ENCODE data around the gene KRT80. TPM values are rescaled to one million over a fixed set of nuclear protein-coding genes. Genes with fewer than 3 reads are reported as not detected.

Gene KRT80
- total and polyA plus RNA-seq, 2 donors (not counting 3 experiments of a cell fraction or from before 2014, with no cell fraction given) = 13.6 to 23.7 TPM

DNA sequence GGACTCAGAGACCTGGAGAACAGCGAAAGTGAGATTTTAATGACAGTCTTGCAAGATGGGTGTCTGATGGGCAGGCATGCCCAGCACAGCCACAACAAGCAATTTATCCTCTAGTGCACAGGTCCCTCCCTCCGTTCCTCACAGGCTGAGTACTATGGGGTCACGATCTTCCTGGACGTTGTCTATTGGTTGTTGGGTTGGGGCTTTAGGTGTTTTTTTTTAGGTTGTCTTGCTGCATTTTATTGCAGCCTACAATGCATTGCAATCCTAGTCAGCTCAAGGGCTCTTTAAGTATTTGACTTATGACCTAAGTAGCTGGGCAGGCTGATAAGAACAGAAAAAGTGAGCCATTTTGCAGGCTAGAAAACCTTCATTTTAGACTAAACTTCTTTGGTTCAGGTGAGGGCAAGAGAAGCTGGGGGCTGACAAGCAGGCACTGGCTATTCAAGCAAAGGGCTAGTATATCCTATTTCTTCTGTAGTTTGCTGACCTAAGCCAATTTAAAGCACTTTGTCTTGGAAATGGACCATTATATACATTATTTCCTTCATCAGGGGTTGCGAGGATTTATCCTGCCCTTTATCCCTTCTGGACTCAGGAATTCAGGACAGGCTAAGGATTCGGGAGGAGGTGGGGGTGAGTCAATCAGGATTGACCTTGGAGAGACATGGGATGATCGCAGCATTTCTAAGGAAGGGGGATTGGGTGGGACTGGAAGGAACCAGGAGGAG, 47.3 kb upstream of the KRT80 start:
- ChIA-PET CTCF (interaction anchor here (0.7 to 2.8 kb wide), 5 partner anchors 17 to 82 kb away, joined by 3 to 10 read pairs (median 3); no protein-coding TSS in a partner anchor), POLR2A (no interaction called here)
- DNase-seq (ENCODE audit: low read depth, low spot score) = no peak
- Histone ChIP-seq H3K4me2 (ENCODE audit: insufficient read depth, low read length) (no peak overlapping the region), H3K27ac (ENCODE audit: insufficient read depth, low read depth, low read length) (no peak overlapping the region), H3K9me1 (replicated peaks; ENCODE audit: control insufficient read depth, extremely low read depth, insufficient read depth, low read length) (no peaks in the 10 kb centered on the region), H3K36me3 (ENCODE audit: control insufficient read depth in 2 of 2, extremely low read depth in 1 of 2, insufficient read depth in 2 of 2, low read length in 2 of 2) (peaks cover 0 to 5% of the 10 kb centered on the region in 2 experiments), H3K9me3 (replicated peaks; ENCODE audit: control insufficient read depth, insufficient read depth, low read length) (no peaks in the 10 kb centered on the region), H3K79me2 (ENCODE audit: control insufficient read depth, insufficient read depth, low read length) (peaks cover 2% of the 10 kb centered on the region), H3K9ac (replicated peaks; ENCODE audit: extremely low read depth, insufficient read depth, low read length) (no peak overlapping the region), H3K4me3 (replicated peaks in 1 of 3; ENCODE audit: insufficient read depth in 1 of 3, low read depth in 1 of 3, low read length in 3 of 3) (no peak overlapping the region), H2AFZ (ENCODE audit: low read depth, low read length) (no peak overlapping the region), H3K4me1 (ENCODE audit: control insufficient read depth, extremely low read depth, insufficient read depth, low read length) (peaks cover 21% of the 10 kb centered on the region), H3K27me3 (ENCODE audit: control insufficient read depth in 2 of 2, insufficient read depth in 2 of 2, low read length in 2 of 2) (no peaks in the 10 kb centered on the region), H4K20me1 (replicated peaks; ENCODE audit: control insufficient read depth, extremely low read depth, insufficient read depth, low read length) (no peaks in the 10 kb centered on the region)
- dilution Hi-C loops (cut with MboI; ENCODE audit: extremely low pct_ligation_motif_present, low sequenced_read_pairs) (no loop called here), intact Hi-C loops (cut with micrococcal nuclease) (no loop called here)
- TF ChIP-seq CTCF (IDR thresholded peaks at IDR 0.05; ENCODE audit: extremely low read depth in 1 of 2, insufficient read depth in 1 of 2, low read depth in 1 of 2, low read length in 2 of 2) (no peak), GATA2 (IDR thresholded peaks at IDR 0.05; ENCODE audit: insufficient read depth, insufficient read length, low read depth, low read length) (no peak), POLR2A (IDR thresholded peaks at IDR 0.05; ENCODE audit: low read depth, low read length) (no peak), FOS (IDR thresholded peaks at IDR 0.05; ENCODE audit: borderline replicate concordance, insufficient read depth, low read length) (no peak), JUN (IDR thresholded peaks at IDR 0.05; ENCODE audit: borderline replicate concordance, insufficient read depth, insufficient read length, low read depth) (no peak), MYC (IDR thresholded peaks at IDR 0.05; ENCODE audit: low read depth, low read length) (no peak), EZH2 (IDR thresholded peaks at IDR 0.05; ENCODE audit: borderline replicate concordance, low read depth, low read length, severe bottlenecking) (no peak), MAX (IDR thresholded peaks at IDR 0.05; ENCODE audit: insufficient read depth, insufficient read length) (no peak), POLR2AphosphoS5 (IDR thresholded peaks at IDR 0.05; ENCODE audit: insufficient read depth, low read depth, low read length) (no peak)
- BruUV-seq (replicated peaks) = no TSS peak
- no peak for FAIRE-seq

All from endothelial cell of umbilical vein (primary cell).